Left ventricle myocardium inferior (tissue), 1 donor: Measurements from ENCODE around the gene NOP14. TPM values are rescaled to one million over a fixed set of nuclear protein-coding genes. Genes with fewer than 3 reads are reported as not detected.

Source experiments
- DNase-seq: peaks from one replicate; pipeline ENCODE4 v3.0.0-alpha.2; 2020
- H3K27ac ChIP-seq: fragments of 200-600 bp; replicated peaks from 2 replicates; pipeline ENCODE4 v1.8.0; 2021
- H3K27me3 ChIP-seq: fragments of 200-600 bp; 2 replicates; pipeline ENCODE4 v1.8.0; 2021; ENCODE audit warnings: low read depth
- H3K36me3 ChIP-seq: fragments of 200-600 bp; 2 replicates; pipeline ENCODE4 v1.8.0; 2021
- H3K4me1 ChIP-seq: fragments of 200-600 bp; 2 replicates; pipeline ENCODE4 v1.8.0; 2021
- H3K4me3 ChIP-seq: fragments of 200-600 bp; 2 replicates; pipeline ENCODE4 v1.8.0; 2021; ENCODE audit warnings: mild to moderate bottlenecking, moderate library complexity
- H3K9me3 ChIP-seq: fragments of 200-600 bp; replicated peaks from 2 replicates; pipeline ENCODE4 v1.8.0; 2021
- CTCF ChIP-seq: fragments of 200-600 bp; IDR thresholded peaks from 2 replicates; pipeline ENCODE4 v1.8.0; 2021; ENCODE audit warnings: antibody characterized with exemption, mild to moderate bottlenecking, borderline replicate concordance
- intact Hi-C: fragments of 100-400 bp; cut with micrococcal nuclease; formaldehyde crosslinking; loops from one replicate; pipeline ENCODE4 v1.11.0; 2022
- total RNA-seq: library from RNA; stranded (reverse); fragmentation: NEBNext Ultra II Directional; extraction: Animal tissue kit (Norgen Biotek cat#: 25700); gene quantifications from one replicate; pipeline ENCODE4 v1.2.1, GENCODE V29; 2021
- donor health status: DM: no; HTN: yes; CAD: no; lungs with severe emphysema.

NOP14 gene
- total RNA-seq, 1 donor from 2014 or later: 17.4 TPM

DNA sequence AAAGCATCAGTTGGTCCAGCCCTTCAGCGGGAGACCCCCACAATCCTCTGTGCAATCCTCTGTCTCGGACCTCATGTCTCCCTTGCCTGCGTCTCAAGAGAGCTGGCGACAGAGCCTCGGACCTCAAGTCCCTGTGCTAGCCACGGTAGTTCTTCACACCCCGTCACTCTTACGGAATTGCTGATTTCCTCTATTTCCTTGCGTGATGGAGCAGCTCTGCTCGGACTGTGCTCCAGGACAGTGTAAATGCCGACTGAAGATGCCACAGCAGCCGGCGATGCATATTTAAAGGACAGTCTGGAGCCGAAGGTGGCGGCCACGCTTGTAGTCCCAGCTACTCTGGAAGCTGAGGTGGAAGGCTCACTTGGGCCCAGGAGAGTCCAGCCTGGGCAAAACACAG is 2.1 kb upstream of the NOP14 start:
- H3K4me1 ChIP-seq: peaks cover 43% of the 10 kb centered on the region
- no peak overlapping the region for H3K27ac ChIP-seq
- no peaks in the 10 kb centered on the region for H3K27me3 ChIP-seq
- H3K9me3 ChIP-seq: no peaks in the 10 kb centered on the region
- intact Hi-C loops: no loop called here
- no peak for DNase-seq
- no peaks in the 10 kb centered on the region for H3K36me3 ChIP-seq
- peak overlapping the region; percentile 98 for H3K4me3 ChIP-seq
- TF ChIP-seq CTCF: no peak

DNA sequence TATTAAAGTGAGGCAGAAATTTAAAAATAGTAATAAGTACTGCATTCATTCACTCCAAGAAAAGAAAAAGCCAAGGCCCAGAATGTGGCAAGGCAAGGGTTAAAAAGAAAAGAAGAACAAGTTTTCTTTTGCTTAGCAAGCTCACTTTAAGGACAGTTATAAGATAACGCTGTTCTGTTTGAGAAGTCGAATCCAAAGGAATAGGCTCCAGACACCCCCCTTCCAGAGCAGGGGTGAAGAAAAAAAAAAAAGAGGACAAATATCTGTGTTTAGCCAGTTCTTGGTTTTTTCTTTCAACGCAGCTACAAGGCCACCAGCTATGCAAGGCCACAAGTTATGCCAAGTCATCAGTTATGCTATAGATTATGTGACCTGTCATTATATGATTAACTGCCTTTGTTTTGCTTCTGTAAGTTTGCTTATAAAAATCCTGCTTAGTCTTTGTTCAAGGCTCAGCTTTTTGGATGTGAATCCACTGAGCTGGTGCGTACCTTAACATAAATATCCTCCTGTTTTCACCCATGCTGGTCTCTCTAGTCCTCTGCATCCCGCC is 1.6 kb upstream of the NOP14 start:
- intact Hi-C loops: no loop called here
- peak overlapping the region; percentile 92 for H3K27ac ChIP-seq
- no peaks in the 10 kb centered on the region for H3K36me3 ChIP-seq
- TF ChIP-seq CTCF: no peak
- no peaks in the 10 kb centered on the region for H3K9me3 ChIP-seq
- peaks cover 48% of the 10 kb centered on the region for H3K4me1 ChIP-seq
- no peaks in the 10 kb centered on the region for H3K27me3 ChIP-seq
- no peak for DNase-seq
- H3K4me3 ChIP-seq: peak overlapping the region; percentile 98

DNA sequence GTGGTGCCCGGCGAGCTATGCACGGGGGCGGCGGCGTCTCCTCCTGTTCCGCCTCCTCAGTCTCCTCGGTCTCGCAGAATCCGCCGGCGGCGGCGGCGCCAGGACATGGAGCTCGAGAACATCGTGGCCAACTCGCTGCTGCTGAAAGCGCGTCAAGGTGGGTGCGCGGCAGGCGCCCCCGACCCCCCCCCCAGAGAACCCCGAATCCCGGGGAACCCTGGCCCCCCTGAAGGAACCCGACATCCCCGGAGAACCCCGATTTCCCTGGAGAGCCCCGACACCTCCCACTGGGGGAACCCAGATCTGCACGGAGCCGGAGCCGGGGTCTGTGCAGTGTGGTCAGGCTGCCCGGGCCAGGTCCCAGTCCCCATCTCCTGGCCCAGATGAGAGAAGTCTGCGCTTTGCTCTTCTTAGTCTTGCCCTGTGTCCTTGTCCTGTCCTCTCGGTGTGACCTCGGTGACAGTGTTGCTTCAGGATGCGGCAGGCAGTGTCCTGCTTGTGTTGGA is 813 bp upstream of the NOP14 start:
- Histone ChIP-seq H3K9me3 (no peaks in the 10 kb centered on the region), H3K27ac (peak overlapping the region; percentile 92), H3K4me1 (peaks cover 50% of the 10 kb centered on the region), H3K36me3 (no peaks in the 10 kb centered on the region), H3K27me3 (no peaks in the 10 kb centered on the region), H3K4me3 (peak overlapping the region; percentile 98)
- no peak for DNase-seq
- TF ChIP-seq CTCF: no peak
- intact Hi-C loops: no loop called here

DNA sequence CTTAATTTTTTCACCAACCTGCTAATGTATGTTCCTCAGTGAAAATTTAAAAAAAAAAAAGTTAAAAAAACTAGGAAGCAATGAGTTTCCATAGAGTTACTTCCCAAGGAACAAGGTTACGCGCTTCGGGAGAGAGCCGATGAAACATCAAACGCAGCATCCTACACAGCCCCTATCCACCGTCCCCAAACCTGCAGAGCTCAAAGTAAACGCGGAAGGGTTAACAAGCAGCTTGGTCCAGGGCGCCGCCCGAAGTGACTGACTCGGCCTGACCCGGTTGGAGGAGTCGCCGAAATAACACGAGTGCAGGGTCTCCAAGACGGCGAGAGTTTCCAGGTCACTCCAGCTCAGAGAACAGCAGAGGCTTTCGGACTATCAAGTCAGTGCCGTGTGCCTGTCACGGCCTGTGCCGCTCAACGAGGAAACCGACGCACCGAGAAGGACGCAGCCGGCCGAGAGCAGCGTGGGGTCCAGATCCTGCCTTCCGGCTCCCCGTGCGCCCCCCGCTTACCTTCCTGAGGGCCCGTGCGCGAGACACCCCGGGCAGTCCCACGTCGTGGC is 512 bp downstream of the NOP14 start:
- peak overlapping the region; percentile 98 for H3K4me3 ChIP-seq
- H3K27me3 ChIP-seq: no peaks in the 10 kb centered on the region
- H3K27ac ChIP-seq: peak overlapping the region; percentile 92
- DNase-seq: no peak
- H3K4me1 ChIP-seq: peaks cover 56% of the 10 kb centered on the region
- H3K9me3 ChIP-seq: no peaks in the 10 kb centered on the region
- TF ChIP-seq CTCF: no peak
- H3K36me3 ChIP-seq: peaks cover 6% of the 10 kb centered on the region
- intact Hi-C loops: no loop called here

- Histone ChIP-seq H3K4me3 (peak overlapping the region; percentile 98), H3K9me3 (no peaks in the 10 kb centered on the region), H3K4me1 (peaks cover 56% of the 10 kb centered on the region), H3K27me3 (no peaks in the 10 kb centered on the region), H3K36me3 (peaks cover 13% of the 10 kb centered on the region), H3K27ac (peak overlapping the region; percentile 92)
- intact Hi-C loops: no loop called here
- no peak for TF ChIP-seq CTCF
- no peak for DNase-seq
Observed at GRCh38 chr4:2961811-2962441, 1.3 kb downstream of the NOP14 start.
